B cell (primary cell): Measurements from ENCODE around the gene NR4A2.

ENCODE experiments used
- EZH2 ChIP-seq: IDR thresholded peaks from 2 replicates; pipeline ENCODE4 v1.6.1; 2012; ENCODE audit warnings: borderline replicate concordance, low read depth, mild to moderate bottlenecking, moderate library complexity, low read length; ENCODE audit not compliant: insufficient read depth, poor library complexity, severe bottlenecking
- TF ChIP-seq, protein P1 (sequence below): fragments of 200-600 bp; IDR thresholded peaks from one replicate; pipeline ENCODE4 v1.8.0; 2022; ENCODE audit warnings: antibody characterized with exemption, mild to moderate bottlenecking

DNA sequence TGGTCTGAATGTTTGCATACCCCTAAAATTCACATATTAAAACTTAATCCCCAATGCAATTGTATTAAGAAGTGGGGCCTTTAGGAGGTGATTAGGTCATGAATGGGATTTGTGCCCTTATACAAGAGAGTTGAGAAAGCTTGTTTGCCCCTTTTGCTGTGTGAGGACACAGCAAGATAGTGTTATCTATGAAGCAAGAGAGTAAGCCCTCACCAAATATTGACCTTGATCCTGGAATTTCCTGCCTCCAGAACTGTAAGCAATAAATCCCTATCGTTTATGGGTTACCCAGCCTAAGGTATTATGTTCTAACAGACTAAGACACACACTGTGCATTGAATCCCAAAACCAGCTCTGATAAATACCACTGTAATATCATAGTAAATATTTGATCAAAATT, 32.2 kb downstream of the NR4A2 start:
- TF ChIP-seq EZH2, result no peak
- TF ChIP-seq, protein P1, sequence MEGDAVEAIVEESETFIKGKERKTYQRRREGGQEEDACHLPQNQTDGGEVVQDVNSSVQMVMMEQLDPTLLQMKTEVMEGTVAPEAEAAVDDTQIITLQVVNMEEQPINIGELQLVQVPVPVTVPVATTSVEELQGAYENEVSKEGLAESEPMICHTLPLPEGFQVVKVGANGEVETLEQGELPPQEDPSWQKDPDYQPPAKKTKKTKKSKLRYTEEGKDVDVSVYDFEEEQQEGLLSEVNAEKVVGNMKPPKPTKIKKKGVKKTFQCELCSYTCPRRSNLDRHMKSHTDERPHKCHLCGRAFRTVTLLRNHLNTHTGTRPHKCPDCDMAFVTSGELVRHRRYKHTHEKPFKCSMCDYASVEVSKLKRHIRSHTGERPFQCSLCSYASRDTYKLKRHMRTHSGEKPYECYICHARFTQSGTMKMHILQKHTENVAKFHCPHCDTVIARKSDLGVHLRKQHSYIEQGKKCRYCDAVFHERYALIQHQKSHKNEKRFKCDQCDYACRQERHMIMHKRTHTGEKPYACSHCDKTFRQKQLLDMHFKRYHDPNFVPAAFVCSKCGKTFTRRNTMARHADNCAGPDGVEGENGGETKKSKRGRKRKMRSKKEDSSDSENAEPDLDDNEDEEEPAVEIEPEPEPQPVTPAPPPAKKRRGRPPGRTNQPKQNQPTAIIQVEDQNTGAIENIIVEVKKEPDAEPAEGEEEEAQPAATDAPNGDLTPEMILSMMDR, result no peak
